Activated T-cell treated with anti-CD3 and anti-CD28 coated beads for 4 hours (primary cell): Measurements from ENCODE around the gene POGLUT3.
A peak's percentile ranks its signal among the peaks of the same experiment; 100 is the strongest.

ENCODE experiments used
- DNase-seq: peaks from one replicate; pipeline ENCODE4 v3.0.0-alpha.2; 2020

POGLUT3 gene

GRCh38 chr11:108498046-108498815, at the start of gene POGLUT3:
TSS of gene POGLUT3 (minus strand) at chr11:108498384. CDS start at chr11:108498366, 18 bp downstream.
- DNase-seq: peak; percentile 21

DNA sequence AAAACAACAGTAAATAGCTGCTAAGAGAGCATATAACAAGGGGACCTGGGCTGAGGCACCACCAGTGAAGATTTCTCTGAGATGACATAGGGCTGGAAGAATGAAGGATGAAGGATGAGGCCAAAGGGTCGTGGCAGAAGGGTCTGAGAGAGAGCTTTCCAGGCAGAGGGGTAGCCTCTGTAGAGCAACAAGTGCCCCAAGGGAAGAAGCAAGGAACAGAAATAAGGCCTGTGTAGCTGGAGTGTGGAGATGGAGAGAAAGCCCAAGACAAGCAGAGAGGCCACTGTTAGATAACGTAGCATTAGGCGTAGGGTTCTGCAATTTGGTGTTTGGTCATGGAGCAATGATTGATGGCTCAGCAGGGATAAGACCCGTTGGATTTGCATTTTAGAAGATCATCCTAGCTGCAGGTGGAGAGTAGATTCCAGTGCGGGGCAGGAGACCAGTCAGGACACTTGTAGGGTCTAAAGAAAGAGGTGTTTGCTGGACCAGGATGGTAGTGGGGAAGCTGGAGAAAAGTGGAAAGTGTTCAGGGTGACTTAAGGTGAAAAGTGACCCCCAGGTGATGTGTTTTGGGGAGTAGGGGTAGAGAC, 47.8 kb upstream of the POGLUT3 start:
- DNase-seq: no peak

DNA sequence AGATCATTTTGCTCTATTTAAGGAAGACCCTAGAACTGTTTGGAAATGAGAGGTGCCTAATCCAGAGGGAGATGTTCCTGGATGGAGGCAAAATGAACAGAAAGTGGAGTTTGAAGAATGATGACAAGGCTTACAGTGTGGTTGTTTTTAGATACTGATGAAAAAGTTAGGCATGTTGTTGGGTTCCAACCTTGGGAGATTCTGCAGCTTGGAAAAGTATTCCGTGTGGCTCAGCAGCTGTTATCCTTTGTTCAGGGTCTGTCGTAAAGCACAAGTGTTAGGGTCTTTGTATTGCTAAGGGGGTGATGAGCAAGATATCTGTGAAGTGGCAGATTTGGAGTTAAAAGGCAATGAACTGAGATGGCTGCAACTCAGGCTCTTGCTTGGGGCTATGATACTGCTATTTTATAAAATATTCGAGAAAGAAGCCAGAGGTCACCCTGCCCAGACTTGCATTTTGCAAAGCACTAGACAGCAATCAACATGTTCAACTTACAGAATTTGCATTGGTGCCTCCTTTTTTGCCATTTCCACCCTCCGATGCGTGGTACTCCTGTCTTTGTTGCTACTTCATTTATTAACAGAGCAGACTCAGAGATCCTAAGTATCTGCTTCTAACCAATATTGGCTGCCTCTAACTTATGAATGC, 45.3 kb upstream of the POGLUT3 start:
- DNase-seq: no peak

GRCh38 chr11:108541531-108541930, 43.3 kb upstream of the POGLUT3 start:
- no peak for DNase-seq

GRCh38 chr11:108538502-108538901, 40.3 kb upstream of the POGLUT3 start:
- no peak for DNase-seq

GRCh38 chr11:108538022-108538424, 39.8 kb upstream of the POGLUT3 start:
- DNase-seq: no peak

- no peak for DNase-seq
Observed at GRCh38 chr11:108536783-108537182, 38.6 kb upstream of the POGLUT3 start.

DNA sequence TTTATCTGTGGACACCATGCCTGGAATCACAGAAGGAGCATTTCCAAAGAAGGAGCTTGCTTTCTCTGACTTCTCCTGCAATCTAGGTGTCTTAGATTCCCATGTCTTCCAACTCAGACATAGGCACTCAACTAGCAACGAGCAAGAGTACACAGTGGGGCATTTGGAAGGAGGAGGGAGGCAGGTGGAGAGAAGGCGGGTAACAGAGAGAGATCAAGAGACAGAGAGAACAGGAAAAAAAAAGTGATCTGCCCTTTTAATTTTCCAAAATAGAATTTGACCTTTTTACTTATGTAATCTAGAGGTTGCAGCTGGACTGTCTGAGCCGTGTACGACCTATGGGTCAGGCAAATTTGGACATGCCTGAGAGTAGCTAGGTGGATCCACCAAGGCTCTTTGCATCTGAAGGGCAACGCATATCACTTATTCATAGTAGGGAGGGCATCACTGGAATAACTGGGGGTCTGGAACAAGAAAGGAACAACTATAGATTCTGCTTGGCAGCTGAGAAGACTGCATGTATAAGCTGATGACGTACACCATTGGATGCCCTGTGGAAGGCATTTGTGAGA, 37.3 kb upstream of the POGLUT3 start:
- no peak for DNase-seq

- DNase-seq: no peak
Observed at GRCh38 chr11:108534274-108534882, 36.2 kb upstream of the POGLUT3 start.

DNA sequence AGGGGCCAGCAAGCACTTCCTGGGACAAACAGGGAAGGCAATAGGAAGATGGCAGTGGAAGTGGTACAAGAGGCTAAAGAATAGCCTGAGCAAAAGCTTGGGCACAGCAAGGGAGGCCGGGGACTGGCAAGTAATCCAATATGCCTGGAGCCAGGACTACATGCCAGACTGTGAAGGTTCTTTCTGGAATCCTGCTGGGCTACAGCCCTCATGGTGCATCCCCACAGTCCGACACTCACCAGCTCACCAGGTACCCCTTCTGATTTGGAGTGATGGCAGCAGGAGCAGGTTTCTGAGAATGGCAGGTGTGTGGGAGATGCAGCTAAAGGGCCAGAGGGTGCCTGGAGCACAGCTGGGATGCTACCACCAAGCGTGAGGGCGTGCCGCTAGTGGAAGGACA, 32.2 kb upstream of the POGLUT3 start:
- DNase-seq: no peak

GRCh38 chr11:108527382-108527781, 29.2 kb upstream of the POGLUT3 start:
- no peak for DNase-seq

DNA sequence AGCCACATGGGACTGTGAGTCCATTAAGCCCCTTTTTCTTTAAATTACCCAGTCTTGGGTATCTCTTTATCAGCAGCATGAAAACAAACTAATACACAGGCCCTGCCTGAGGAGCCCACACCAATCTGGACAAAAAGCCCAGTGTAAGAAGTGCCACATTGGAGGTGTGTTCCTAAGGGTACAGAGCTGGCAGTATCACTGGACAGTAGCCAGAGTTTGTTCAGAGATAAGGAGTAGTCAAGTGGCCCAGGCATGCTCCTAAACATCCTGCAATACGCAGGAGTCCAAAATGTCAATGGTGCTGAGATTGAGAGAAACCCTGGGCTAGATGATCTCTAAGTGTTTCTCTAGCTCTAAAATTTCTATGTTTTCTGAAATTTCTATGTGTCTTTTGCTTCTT, 27.0 kb upstream of the POGLUT3 start:
- no peak for DNase-seq

- no peak for DNase-seq
Observed at GRCh38 chr11:108524422-108524821, 26.2 kb upstream of the POGLUT3 start.

DNA sequence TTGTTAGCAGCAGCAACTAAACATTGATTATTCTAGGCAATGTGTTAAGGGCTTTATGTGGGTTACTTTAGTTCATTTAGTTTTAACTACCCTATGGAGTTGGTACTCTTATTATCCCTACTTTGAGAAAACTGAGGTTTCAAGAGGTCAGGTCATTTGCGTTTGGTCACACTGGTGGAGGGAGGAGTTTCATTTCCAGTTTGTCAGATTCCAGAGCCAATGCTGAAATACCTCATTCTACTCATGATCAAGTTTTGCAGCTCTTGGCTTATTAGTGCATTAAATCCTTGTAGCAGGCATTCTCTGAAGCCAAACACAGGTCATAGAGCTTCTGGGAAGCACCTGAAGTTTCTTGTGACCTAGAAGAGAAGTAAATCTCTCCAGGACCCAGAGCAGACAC, 24.1 kb upstream of the POGLUT3 start:
- DNase-seq: no peak

- no peak for DNase-seq
Observed at GRCh38 chr11:108518581-108518980, 20.4 kb upstream of the POGLUT3 start.

- no peak for DNase-seq
Observed at GRCh38 chr11:108516125-108516524, 17.9 kb upstream of the POGLUT3 start.

GRCh38 chr11:108512708-108513107, 14.5 kb upstream of the POGLUT3 start:
- DNase-seq: no peak

GRCh38 chr11:108511851-108512474, 13.8 kb upstream of the POGLUT3 start:
- no peak for DNase-seq

GRCh38 chr11:108508653-108509593, 10.7 kb upstream of the POGLUT3 start:
- no peak for DNase-seq

- no peak for DNase-seq
Observed at GRCh38 chr11:108501396-108501795, 3.2 kb upstream of the POGLUT3 start.

GRCh38 chr11:108500721-108501120, 2.5 kb upstream of the POGLUT3 start:
- no peak for DNase-seq

- DNase-seq: no peak
Observed at GRCh38 chr11:108500169-108500568, 2.0 kb upstream of the POGLUT3 start.
